Fibroblast of villous mesenchyme (primary cell): ENCODE data around the gene BTG2. TPM values are rescaled to one million over a fixed set of nuclear protein-coding genes. Genes with fewer than 3 reads are reported as not detected.
A peak's percentile ranks its signal among the peaks of the same experiment; 100 is the strongest.

Experiments
- DNase-seq: peaks from one replicate; pipeline ENCODE4 v3.0.0-alpha.2; 2010; ENCODE audit warnings: low read depth
- H3K4me3 ChIP-seq: 2 replicates; pipeline ENCODE4 v1.5.1; 2011; ENCODE audit warnings: low read depth, mild to moderate bottlenecking, low read length
- CTCF ChIP-seq: IDR thresholded peaks from 2 replicates; pipeline ENCODE4 v1.5.1; 2012; ENCODE audit warnings: low read depth, mild to moderate bottlenecking, low read length; ENCODE audit not compliant: insufficient read depth
- small RNA-seq: library from RNA; depleted of rRNA; stranded (forward); fragments of <200 nt; gene quantifications from one replicate; pipeline ENCODE3, GENCODE V24; 2012
- total RNA-seq: library from RNA; depleted of rRNA; stranded (reverse); fragments of >200 nt; gene quantifications from 2 replicates; pipeline ENCODE4 v1.2.3, GENCODE V29; 2012

BTG2 gene
- total RNA-seq, 1 donor = 13.8 TPM

GRCh38 chr1:203359010-203359571 lies 53.8 kb downstream of the BTG2 start:
- DNase-seq = peak; percentile 77
- no peak overlapping the region for H3K4me3 ChIP-seq
- no peak for TF ChIP-seq CTCF

Small RNA genes lying within 50 kb of the gene (small RNA-seq; reads per million reads assigned to genes)
- gene AL359837.1 (not detected), gene RNU6-487P (0.28 reads per million)

Other genes with a start within 250 kb of the BTG2 start
- not detected in 2 replicates for gene MYOG, start 219.5 kb upstream of the BTG2 start, total RNA-seq
- 8.7 and 14.2 TPM in 2 replicates for gene ADORA1, start 177.8 kb upstream of the BTG2 start, total RNA-seq
- 0.32 and 0.43 TPM in 2 replicates for gene MYBPH, start 129.7 kb upstream of the BTG2 start, total RNA-seq
- gene CHI3L1, start 118.8 kb upstream of the BTG2 start, total RNA-seq = 15.8 and 136 TPM in 2 replicates
- under 0.01 TPM in 1 of 2 replicates, not detected in the other for gene CHIT1, start 75.8 kb upstream of the BTG2 start, total RNA-seq
- 0.64 and 0.86 TPM in 2 replicates for gene FMOD, start 45.6 kb downstream of the BTG2 start, total RNA-seq
- gene PRELP, start 170.3 kb downstream of the BTG2 start, total RNA-seq = under 0.01 and 0.43 TPM in 2 replicates
- gene OPTC, start 188.6 kb downstream of the BTG2 start, total RNA-seq = not detected in 2 replicates